HG03354 (cell line): ENCODE data around the gene GLTP.
"Not testable (repeated sequence)": the region's sequence is repeated elsewhere in the genome, so short reads cannot be mapped to it uniquely, and the experiment has no call there.

ENCODE experiments used
- ATAC-seq: cut with Tn5 transposase; IDR thresholded peaks from one replicate; pipeline ENCODE4 v1.9.1; 2021; ENCODE audit warnings: mild to moderate bottlenecking; ENCODE audit not compliant: unreplicated experiment, poor library complexity, severe bottlenecking

The GLTP gene

DNA sequence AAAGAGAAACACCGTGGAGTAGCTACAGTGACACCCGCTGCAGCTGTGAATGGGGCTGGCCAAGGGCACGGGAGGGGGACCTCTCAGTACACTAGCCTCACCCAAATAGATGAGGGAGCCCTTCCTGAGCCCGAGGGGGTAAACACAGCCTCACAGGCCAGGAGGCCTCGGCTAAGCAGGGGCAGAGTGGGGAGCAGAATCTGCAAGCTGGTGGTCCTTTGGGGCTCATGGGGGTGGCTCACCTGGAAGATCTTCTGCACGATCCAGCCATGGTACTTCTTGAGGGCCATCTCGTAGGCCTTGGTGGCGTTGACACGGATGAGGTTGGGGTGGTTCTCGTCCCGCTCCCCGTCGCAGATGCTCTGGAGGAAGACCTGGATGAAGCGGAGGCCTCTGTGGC is 25.0 kb downstream of the GLTP start:
- ATAC-seq = no peak

DNA sequence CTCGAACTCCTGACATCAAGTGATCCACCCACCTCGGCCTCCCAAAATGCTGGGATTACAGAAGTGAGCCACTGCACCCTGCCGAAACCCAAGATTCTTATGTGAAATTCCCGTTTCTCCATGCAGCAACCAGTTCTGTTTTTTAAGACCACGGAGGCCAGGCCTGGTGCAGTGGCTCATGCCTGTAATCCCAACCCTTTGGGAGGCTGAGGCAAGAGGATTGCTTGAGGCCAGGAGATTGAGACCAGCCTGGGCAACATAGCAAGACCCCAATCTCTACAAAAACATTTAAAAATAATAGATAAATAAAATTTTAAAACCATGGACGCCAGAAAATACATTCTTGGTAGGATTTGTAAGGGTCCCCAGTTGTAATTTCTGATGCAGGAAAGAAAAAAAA is 29.8 kb downstream of the GLTP start:
- ATAC-seq = not testable (repeated sequence)

DNA sequence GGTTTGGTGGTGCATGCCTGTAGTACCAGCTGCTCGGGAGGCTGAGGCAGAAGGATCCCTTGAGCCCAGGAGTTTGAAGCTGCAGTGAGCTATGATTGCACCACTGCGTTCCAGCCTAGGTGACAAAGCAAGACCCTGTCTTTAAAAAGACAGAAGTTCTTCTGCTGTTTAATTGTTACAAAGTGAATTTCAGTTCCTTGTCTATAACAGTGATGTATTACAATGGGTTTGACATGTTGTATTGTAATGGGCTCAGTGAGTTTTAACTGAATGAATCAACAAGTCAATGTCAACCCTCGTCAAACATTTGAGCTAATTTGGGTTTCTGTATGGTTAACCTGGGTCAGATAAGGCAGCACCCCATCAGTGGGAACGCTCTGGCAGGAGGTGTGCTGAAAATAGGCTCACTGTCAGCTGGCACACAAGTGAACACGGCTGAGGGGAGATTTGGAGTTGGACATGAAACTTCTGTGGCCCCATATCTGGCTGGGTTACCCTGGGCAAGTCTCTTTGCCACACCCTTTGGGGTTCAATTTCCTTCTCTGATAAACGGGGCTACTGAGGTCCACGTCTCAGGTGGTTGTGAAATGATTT is 33.1 kb downstream of the GLTP start:
- ATAC-seq = no peak

DNA sequence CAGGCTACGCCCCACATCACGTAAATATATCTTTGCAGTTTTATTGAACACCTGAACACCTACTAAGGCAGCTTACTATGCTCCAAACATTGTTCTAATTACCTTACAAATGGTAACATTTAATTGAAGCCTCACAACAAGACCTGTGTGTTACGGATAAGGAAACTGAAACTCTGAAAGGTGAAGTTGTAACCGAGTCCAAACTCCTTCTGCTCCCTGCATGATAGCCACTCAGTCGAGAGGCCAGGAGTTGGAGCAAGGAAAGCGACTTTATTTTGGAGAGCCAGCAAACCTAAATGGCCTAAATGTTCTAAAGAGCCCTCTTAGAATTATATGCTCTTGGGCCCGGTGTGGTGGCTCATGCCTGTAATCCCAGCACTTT is 34.5 kb downstream of the GLTP start:
- no peak for ATAC-seq

DNA sequence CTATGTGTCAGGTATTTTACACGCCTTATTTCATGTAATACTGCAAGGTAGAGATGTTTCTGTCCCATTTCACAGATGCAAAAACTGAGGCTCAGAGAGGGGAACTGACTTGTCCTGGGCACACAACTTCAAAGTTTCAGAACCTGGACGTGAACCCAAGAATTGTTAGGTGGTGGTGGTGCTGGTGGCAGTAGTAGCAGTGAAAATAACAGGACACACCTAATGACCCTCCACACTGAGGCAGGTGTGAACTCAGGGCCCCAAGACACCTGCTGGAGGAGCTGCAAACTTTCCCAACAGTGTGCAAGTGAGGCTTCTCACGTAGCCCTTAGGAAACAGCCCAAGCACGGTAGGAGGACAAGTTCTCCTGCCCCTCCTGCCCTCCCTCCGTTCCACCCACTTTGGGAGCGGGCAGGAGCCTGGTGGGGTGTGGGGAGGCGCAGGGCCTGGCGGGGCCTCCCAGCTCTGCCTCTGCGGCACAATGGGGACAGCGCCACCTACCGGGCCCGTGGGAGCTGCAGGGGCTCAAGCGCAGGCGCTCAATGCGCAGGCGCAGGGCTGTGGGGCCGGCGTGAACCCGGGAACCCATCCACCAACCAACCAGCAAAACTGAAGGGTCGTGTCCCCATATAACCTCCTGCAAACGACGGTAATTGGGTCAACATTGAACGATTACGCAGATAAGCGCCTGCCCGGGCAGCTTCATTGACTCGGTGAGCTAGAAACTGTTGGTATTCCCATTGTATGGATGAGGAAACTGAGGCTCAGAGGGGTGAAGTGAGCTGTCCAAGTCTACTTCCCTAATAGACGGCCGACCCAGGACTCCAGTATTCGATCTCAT is 35.1 kb downstream of the GLTP start:
- peak; percentile 78 for ATAC-seq

DNA sequence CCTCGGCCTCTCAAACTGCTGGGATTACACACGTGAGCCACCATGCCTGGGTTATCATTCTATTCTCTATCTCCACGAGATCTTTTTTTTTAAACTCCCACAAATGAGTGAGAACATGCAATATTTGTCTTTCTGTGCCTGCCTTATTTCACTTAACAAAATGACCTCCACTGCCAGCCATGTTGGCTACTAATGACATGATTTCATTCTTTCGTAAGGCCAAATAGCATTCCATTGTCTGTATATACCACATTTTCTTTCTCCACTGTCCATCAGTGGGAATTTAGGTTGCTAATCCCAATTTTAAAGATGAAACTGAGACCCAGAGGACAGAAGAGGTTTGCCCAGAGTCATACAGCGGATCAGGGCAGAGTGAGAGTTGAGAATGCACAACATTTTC is 36.2 kb downstream of the GLTP start:
- no peak for ATAC-seq

DNA sequence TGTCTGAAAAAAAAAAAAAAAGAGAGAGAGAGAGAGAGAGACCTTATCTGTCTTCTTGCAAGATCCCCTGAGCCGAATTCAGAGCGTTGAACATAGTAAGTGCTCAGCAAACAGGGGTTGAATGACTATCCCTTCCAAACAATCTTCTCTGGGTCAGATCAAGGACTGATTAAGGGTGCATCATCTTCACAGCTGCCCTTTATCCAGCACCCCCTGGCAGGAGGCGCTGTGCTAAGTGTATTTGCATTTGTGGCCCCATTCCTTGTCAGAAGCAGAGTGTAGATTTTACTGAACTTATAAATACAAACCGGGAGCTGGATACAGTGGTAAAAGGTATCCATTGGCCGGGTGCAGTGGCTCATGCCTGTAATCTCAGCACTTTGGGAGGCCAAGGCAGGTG is 38.3 kb downstream of the GLTP start:
- no peak for ATAC-seq

DNA sequence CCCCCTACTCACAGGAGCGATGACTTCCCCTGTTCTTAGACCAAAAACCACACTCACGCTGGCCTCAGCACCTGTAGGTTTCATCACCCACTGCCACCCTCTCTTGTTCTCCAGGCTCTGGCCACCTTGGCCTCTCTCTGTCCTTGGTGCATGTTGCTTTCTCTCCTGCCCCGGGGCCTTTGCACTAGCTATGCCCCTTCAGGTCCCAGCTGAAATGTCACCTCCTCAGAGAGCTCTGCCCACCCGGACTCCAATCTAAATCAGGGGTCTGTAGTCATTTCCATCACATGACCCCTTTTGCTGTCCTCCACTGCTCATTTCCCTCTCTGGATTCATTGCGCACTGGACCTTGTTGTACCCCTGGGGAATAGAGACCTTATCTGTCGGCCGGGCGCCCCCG is 39.0 kb downstream of the GLTP start:
- no peak for ATAC-seq

DNA sequence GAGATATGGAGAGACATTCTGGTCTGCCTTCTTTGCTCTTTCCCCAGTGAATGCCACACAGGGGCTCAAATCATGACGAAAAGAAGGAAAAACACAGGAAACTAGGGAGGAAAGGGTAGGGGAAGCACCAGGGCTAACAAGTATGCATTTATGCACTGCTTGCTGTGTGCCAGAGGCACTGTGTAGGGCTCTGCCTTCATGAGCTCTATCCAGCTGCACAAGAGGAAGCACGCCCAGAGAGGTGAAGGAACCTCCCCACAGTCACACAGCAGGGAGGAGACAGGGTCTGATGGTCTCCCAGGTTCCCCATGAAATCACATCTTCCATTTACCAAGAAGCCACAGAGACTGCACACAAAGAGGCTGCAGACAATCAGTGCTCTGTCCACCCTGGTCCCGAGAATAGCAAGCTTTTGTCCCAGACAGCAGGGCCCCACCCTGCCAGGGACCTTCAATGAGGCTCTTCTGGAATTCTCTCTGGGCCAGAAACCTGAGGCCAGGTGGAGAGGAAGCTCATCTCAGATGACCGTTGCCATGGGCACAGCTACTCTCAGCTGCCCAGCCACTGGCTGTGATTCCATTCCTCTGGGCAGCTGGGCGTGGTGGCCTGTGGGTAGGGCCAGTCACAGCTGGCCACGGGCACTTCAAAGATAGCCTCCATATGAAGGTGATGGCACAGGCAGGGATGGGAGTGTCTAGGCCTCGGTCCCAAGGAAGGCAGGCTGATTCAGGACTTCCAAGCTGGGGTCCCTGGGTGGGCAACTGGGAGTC is 39.9 kb downstream of the GLTP start:
- ATAC-seq = no peak

DNA sequence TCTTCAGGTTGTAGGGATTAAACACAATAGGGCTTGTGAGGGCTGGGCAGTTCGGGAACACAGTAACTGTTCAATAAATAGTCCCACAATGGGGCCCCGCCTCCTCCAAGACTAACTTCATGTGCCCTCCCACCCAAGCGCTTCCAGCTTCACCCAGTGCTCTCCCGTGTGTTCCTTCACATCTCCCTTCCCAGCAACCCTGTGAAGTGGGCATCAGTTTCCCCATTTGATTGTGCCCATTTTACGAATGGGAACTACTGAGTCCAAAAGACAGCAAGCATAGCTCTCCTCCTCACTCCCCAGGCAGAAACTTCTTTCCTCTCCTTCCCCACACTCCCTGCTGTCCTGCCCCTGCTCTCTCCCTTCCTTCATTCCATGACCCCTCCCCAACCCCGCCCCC is 40.9 kb downstream of the GLTP start:
- ATAC-seq = no peak

DNA sequence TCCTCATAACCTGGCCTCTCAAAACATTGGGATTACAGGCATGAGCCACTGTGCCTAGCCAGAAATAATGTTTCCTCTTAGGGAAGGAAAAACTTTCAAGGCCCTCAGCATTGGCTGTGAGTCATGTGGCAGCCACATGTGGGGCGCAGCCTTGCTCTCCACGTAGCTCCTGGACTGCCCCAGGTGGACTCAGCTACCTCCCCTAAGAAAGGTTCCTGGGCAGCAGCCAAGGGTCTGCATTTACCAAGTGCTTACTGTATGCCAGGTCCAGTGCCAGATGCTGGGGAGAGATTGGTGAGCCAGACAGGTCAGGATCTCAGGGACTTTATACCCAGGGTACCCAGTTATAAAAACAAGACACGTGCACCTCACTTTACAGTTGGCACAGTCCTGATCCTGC is 43.4 kb downstream of the GLTP start:
- no peak for ATAC-seq

DNA sequence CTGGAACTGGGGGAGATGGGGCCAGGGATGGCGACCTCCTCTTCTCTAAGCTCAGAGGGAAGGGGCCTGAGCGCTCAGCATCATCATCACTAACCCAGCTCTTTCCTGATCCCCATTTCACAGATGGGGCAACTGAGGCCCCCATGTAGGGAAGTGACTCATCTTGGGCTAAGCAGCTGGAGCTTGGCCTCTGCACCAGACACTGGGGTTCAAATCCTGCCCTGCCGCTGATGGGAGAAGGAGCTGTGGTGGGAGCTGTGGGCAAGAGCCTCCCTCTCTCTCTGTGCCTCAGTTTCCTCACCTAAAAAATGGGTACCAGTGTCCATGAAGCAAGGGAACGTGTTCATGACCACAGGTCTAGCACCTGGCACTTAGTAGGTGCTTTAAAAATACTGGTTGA is 44.5 kb downstream of the GLTP start:
- no peak for ATAC-seq

DNA sequence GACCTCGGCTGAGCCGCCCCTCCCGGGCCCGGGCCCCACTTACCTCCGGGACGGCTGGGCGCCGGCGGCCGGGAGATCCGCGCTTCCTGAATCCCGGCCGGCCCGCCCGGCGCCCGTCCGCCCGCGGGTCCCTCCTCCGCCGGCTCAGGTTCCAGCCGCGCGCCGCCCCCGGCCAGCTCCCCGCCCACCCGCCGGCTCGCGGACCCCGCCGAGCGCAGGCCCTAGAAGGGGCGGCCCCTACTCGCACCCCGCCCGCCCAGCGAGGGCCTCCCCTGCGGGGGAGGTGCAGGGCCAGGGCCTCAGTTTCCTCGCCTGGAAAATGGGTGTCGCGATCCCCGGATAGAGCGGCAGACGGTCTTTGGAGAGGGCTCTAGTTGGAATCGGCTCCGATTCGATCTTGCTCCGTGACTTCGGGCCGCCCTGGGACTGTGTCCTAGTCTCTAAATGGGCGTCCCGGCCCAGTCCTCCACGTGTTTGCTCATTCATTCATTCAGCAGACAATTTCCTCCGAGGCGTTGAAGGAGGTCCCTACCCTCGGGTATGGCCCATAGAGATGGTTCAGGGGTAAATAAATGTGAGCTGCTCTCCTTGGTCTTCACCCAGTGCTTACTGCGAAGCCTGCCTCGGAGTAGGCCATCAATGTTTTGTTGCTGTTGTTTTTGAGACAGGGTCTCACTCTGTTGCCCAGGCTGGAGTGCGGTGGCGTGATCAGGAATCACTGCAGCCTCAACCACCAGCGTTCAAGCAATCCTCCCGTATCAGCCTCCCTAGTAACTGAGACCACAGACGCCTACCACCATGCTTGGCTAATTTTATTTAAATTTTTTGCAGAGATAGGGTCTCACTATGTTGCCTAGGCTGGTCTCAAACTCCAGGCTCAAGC is 46.8 kb downstream of the GLTP start, which contains the start of gene TRPV4:
TRPV4 (minus strand) TSS at position 92 of the 883 bp plus-strand sequence. CDS start 18,602 bp downstream, outside the sequence.
- no peak for ATAC-seq

DNA sequence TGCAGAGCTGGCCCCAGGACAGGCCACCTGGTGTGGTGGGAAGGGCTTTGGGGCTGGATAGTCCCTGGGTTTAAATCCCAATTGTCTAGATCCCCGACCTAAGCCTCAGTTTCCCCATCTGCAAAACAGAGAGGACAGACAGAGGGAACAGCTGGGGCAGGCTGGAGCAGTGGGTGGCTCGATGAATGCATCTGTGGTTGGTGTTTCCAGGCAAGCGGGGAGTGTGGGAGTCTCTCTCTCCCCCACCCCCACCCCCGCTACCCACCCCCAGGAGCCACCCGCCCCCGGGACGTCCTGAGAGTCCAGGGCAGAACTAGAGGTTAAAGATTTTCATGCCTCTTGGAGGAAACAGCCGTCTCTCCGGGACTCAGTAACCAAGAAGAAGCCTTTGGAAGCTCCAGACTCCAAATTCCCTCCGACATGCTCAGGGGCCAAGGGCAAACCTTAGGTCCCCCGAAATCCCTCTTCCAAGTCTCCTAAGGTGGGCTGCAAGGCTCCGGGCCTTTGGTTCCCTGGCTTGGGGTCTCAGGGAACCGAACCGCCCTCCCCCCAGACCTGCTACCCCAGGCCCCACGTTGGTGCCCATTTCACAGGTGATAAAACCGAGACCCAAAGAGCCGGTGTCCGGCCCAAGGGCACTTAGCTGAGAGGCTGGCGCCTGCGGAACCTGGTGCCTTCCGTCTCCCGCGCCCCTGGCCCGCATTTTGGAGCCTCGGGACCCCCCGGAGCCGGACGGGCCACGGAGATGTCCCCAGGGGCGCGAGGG is 47.6 kb downstream of the GLTP start:
- ATAC-seq = no peak

DNA sequence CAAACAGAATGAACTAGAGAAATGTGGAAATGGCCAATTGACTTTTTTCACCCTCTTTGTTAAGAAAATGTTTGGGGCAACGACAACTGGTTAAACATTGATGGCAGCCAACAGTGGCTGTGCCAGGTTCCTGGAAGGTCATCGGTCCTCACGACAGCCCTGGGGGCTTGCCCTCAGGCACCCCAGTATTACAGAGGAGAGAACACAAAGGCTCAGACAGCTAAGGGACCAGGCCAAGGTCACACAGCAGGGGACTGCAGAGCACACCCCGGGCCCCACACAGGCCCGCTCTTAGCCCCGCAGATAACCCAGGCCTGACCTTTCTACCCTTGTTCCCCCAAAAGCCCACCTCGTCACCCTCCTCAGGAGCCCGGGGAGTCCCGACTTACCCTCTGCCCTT is 48.4 kb downstream of the GLTP start:
- ATAC-seq = no peak

DNA sequence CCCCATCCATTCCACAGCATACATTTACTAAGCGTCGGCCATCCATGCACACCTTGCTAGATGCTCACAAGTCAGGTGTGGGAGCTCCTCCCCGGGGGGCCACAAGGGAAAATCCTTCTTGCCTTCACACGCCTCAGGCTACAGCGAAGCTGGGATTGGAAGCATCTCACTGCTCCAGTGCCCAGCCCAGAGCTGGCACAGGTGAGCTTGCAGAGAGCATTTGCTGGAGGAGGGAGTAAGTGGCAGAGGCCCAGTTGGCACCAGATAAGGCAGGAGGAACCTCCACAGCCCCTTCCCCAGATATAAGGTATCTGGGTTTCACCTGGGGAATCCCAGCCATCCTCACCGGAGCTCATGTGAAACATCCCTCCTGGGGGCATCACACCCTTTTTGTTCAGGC is 49.0 kb downstream of the GLTP start:
- ATAC-seq = no peak

DNA sequence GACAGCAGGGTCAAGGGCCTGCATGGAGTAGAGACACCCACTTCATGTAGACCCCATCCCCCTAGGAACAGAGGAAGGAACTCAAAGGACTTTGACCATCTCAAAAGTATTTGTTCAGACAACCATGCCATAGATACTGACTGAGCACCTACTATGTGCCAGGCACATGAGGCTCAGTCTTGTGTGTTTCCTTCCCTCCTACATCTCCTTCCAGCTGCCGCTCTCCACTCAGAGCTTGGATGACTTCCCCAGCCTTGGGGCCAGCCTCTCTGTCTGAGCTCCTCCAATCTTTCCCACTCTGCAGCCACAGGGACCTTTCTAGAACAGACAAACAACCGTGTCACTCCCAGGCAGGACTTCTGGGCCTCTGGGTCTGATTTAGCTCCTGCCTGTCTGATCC is 49.6 kb downstream of the GLTP start:
- ATAC-seq = no peak

DNA sequence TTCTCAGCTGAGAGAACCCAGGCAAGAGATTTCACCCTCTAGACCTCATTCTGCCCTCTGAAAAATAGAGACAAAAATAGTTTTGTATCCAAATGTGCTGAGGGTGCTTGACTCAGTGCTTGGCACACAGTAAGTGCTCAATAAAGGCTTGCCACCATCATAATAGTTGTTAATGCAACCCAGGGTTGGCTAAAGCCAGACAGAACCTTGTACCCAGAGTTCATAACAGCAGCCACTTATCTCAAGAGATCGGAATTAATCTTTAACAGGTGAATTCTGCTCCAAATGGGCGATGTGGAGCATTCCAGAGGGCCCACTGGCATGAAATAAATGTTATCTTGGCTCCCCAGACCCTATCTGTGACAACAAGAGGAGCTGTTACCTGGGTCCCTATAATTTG is 50.1 kb downstream of the GLTP start:
- no peak for ATAC-seq

DNA sequence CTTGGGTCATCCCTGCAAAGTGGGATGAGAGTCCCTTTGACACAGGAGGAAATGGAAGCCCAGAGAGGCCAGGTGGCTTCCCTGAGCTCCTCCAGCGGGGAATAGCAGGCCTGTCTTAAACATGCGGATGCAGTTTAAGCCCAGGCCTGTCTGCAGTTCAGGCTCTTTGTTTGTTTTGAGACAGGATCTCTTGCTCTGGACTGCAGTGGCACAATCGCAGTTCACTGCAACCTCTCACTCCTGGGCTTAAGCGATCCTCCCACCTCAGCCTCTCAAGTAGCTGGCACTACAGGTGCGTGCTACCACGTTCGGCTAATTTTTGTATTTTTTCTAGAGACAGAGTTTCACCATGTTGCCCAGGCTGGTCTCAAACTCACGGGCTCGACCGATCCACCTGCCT is 50.7 kb downstream of the GLTP start:
- no peak for ATAC-seq
